ENCODE results near the gene TSC1.

DNA sequence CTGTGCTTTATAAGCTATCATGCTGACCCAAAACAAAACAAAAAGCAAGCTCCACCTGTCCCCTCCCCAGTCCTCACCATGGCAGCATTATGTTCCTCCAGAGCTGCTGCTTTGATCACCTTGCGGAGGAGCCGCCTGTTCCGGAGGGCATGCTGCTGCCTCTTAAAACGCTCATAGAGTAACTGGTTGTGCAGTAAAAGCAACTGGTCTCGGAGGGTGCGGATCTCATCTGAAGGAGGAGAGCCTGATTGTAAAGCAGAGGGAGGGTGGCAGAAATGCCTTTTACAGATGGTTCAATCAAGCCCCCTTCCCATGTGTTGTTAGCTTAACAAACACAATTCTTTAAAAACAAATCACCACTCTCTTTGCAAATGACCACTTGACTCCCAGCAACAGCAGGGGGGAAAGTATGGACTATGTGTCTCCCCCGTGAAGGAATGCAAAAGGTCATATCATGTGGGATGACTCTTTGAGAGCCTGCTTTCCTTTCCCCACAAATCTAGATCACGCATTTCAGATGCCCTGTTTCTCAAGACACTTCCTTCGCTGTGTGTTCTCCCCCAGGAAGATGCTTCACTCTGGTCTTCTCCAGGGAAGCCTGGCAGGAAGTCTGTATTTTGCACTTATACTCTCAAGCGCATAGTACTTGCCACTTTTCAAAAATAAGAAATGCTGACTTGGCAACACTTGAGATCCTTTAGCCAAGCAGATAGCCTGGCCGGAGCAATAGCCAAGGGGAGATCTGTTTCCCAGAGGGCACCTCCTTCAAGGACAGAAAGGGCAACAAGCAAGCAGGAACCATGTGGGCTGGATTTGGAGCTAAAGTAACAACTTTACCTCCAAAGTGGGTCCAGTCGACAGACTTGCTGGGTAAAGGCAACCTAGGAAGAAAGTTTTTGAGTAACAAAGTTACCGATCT, 40.6 kb downstream of the TSC1 start:
- no peak for TF ChIP-seq ETS1 (IDR thresholded peaks at IDR 0.05)
- no peak for TF ChIP-seq REST (IDR thresholded peaks at IDR 0.05; ENCODE audit: unreplicated experiment)
- TF ChIP-seq EZH2phosphoT487 (IDR thresholded peaks at IDR 0.05; ENCODE audit: unreplicated experiment), result no peak

Data from GM23338 (cell line).